HL-60 (cell line): Measurements from ENCODE around the gene RBFOX2.

Experiments used
- DNase-seq, 2 experiments: peaks; one replicate each; pipeline ENCODE4 v3.0.0-alpha.2; 2010 to 2020; ENCODE audit warnings: low read depth in 1 of 2, low spot score in 1 of 2
- H3K27ac ChIP-seq: fragments of 250-450 bp; sonication (Bioruptor Pico); replicated peaks from 2 replicates; pipeline ENCODE4 v1.5.1; 2020; ENCODE audit warnings: mild to moderate bottlenecking, moderate library complexity
- H3K27me3 ChIP-seq: fragments of 250-450 bp; sonication (Bioruptor Pico); 2 replicates; pipeline ENCODE4 v1.5.1; 2021; ENCODE audit warnings: mild to moderate bottlenecking, moderate library complexity; ENCODE audit not compliant: insufficient read depth, poor library complexity, severe bottlenecking
- H3K4me3 ChIP-seq: replicated peaks from 2 replicates; pipeline ENCODE4 v1.5.1; 2011; ENCODE audit warnings: mild to moderate bottlenecking, control low read depth, low read length; ENCODE audit not compliant: insufficient read depth
- GABPA ChIP-seq: IDR thresholded peaks from 2 replicates; pipeline ENCODE4 v1.6.1; 2012; ENCODE audit warnings: low read depth
- POLR2AphosphoS5 ChIP-seq: IDR thresholded peaks from 2 replicates; pipeline ENCODE4 v1.6.1; 2012; ENCODE audit warnings: low read depth
- SPI1 ChIP-seq: IDR thresholded peaks from 2 replicates; pipeline ENCODE4 v1.6.1; 2012; ENCODE audit warnings: low read depth, mild to moderate bottlenecking, borderline replicate concordance
- TF ChIP-seq, protein P1 (sequence below): IDR thresholded peaks from one replicate; pipeline ENCODE4 v1.5.1; 2011; ENCODE audit warnings: low read length, control low read depth, inconsistent platforms; ENCODE audit not compliant: insufficient read depth
- TF ChIP-seq, protein P2 (sequence below): IDR thresholded peaks from 2 replicates; pipeline ENCODE4 v1.6.1; 2012; ENCODE audit warnings: low read depth; ENCODE audit not compliant: insufficient replicate concordance

Gene RBFOX2

DNA sequence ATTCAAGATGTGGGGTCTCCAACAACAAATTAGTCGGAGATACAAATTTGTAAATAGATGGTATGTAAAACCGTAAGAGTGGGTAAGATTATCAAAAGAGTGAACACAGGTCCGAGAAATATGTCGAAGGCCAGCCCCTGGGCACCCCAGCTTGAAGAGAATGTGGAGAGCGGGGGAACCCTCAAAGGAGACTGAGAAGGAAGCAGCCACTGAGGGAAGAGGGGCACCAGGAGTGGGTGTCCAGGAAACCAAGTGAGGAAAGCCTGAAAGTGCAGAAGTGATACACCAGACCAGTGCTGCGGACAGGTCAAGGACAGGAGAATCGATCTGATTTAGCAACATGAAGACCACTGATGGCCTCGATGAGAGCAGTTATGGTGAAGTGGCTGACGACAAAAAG lies 296.5 kb downstream of the RBFOX2 start:
- TF ChIP-seq GABPA (no peak), POLR2AphosphoS5 (no peak), SPI1 (no peak)
- TF ChIP-seq, protein P1, sequence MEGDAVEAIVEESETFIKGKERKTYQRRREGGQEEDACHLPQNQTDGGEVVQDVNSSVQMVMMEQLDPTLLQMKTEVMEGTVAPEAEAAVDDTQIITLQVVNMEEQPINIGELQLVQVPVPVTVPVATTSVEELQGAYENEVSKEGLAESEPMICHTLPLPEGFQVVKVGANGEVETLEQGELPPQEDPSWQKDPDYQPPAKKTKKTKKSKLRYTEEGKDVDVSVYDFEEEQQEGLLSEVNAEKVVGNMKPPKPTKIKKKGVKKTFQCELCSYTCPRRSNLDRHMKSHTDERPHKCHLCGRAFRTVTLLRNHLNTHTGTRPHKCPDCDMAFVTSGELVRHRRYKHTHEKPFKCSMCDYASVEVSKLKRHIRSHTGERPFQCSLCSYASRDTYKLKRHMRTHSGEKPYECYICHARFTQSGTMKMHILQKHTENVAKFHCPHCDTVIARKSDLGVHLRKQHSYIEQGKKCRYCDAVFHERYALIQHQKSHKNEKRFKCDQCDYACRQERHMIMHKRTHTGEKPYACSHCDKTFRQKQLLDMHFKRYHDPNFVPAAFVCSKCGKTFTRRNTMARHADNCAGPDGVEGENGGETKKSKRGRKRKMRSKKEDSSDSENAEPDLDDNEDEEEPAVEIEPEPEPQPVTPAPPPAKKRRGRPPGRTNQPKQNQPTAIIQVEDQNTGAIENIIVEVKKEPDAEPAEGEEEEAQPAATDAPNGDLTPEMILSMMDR: no peak
- TF ChIP-seq, protein P2, sequence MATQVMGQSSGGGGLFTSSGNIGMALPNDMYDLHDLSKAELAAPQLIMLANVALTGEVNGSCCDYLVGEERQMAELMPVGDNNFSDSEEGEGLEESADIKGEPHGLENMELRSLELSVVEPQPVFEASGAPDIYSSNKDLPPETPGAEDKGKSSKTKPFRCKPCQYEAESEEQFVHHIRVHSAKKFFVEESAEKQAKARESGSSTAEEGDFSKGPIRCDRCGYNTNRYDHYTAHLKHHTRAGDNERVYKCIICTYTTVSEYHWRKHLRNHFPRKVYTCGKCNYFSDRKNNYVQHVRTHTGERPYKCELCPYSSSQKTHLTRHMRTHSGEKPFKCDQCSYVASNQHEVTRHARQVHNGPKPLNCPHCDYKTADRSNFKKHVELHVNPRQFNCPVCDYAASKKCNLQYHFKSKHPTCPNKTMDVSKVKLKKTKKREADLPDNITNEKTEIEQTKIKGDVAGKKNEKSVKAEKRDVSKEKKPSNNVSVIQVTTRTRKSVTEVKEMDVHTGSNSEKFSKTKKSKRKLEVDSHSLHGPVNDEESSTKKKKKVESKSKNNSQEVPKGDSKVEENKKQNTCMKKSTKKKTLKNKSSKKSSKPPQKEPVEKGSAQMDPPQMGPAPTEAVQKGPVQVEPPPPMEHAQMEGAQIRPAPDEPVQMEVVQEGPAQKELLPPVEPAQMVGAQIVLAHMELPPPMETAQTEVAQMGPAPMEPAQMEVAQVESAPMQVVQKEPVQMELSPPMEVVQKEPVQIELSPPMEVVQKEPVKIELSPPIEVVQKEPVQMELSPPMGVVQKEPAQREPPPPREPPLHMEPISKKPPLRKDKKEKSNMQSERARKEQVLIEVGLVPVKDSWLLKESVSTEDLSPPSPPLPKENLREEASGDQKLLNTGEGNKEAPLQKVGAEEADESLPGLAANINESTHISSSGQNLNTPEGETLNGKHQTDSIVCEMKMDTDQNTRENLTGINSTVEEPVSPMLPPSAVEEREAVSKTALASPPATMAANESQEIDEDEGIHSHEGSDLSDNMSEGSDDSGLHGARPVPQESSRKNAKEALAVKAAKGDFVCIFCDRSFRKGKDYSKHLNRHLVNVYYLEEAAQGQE: no peak
- peaks cover 3% of the 10 kb centered on the region for H3K27me3 ChIP-seq
- no peak for DNase-seq
- no peak overlapping the region for H3K27ac ChIP-seq
- H3K4me3 ChIP-seq: no peak overlapping the region

DNA sequence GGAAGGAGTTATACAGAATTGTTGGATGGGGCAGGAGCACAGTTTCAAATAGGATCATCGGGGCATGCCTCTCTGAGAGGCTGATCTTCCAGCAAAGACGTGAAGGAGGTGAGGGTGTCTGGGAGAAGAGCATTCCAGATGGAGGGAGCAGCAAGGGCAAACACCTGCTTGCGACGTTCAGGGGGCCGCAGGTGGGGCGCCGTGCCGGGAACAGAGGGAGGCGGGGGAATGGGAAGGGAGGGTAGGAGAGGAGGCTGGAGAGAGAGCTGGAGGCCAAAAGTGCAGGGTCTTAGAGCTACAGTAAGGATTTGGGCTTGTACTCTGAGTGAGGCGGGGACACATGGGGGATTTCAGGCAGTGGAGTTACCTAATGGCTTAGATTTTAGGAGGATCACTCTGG lies 297.3 kb downstream of the RBFOX2 start:
- H3K27me3 ChIP-seq: peaks cover 3% of the 10 kb centered on the region
- no peak for DNase-seq
- no peak overlapping the region for H3K4me3 ChIP-seq
- TF ChIP-seq, protein P2: no peak
- TF ChIP-seq POLR2AphosphoS5: no peak
- TF ChIP-seq, protein P1: no peak
- TF ChIP-seq GABPA: no peak
- TF ChIP-seq SPI1: no peak
- no peak overlapping the region for H3K27ac ChIP-seq

DNA sequence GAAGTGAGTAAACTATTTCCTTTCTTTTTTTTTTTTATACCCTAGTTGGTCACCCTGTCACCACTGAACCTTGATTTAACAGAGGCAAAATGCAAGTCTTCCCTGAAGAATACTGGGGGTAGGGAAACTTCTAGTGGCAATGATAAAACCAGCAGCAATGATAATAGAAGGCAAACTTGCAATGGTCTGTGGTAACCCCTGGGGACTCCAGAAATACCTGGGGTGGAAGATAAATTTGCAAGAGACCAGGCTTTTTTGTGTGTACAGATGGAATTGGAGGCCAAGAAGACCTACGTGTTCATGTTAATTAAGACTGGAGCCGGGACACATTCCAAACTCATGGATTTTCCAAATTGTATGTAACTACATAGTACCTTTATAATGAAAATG lies 299.3 kb downstream of the RBFOX2 start:
- Histone ChIP-seq H3K27me3 (no peaks in the 10 kb centered on the region), H3K27ac (no peak overlapping the region)
- TF ChIP-seq, protein P2: no peak
- TF ChIP-seq POLR2AphosphoS5 (no peak), SPI1 (no peak), GABPA (no peak)
- TF ChIP-seq, protein P1: no peak

More for the DNA sequence above, 299.3 kb downstream of the RBFOX2 start:
- H3K4me3 ChIP-seq: no peak overlapping the region
- DNase-seq: no peak
